D721Med (cell line): ENCODE data around the gene LIPT2.
A peak's percentile ranks its signal among the peaks of the same experiment; 100 is the strongest.

ENCODE experiments used
- DNase-seq: peaks from one replicate; pipeline ENCODE4 v3.0.0; 2011; ENCODE audit warnings: low spot score; ENCODE audit not compliant: insufficient read length
- FAIRE-seq: peaks from 2 replicates; lab custom pipeline; 2011; peaks lifted over from hg19 to GRCh38; lab: Jason Lieb, UNC
- TF ChIP-seq, protein P1 (sequence below): IDR thresholded peaks from 2 replicates; pipeline ENCODE4 v1.5.1; 2012; ENCODE audit warnings: mild to moderate bottlenecking, control low read depth; ENCODE audit not compliant: insufficient read depth; ENCODE audit errors: missing control alignments

Gene LIPT2

DNA sequence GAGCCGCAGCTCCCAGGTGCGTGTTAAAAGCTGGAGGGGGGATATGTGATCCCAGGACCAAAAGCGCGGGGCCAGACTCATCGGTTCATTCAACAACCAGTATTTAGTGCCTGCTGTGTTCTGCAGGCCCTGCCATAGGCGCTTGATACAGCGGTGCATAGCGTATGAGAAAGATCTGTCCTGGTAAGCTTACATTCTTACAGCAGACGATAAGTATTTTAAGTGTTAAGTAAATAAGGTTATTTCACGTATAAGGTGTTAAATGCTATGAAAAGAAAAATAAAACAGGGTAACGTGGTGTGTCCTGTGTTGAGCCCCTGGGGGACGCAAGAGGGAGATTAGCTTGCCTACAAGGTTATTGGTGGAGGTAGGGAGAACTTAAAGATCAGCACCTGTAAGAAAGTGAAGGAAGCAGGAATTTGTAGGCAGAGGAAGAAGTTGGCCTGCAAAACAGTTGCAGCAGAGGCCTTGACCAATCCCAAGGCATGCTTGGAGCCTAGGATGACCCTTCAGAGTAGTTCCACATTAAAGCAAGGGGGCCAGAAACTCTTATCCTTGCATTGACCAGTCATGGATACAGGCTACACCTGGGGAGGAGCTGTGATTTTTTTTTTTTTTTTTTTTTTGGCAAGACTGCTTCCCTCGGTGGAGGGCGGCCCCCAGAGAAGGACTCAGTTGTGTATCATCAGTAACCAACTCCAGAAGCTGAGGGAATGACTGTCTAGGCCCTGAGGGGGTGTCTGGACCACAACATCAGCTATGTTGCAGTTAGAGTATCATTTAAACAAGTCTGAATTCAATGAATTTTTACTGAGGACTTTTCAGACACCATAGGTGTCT lies 487 bp upstream of the LIPT2 start:
- FAIRE-seq (no peak), DNase-seq (no peak)
- TF ChIP-seq, protein P1, sequence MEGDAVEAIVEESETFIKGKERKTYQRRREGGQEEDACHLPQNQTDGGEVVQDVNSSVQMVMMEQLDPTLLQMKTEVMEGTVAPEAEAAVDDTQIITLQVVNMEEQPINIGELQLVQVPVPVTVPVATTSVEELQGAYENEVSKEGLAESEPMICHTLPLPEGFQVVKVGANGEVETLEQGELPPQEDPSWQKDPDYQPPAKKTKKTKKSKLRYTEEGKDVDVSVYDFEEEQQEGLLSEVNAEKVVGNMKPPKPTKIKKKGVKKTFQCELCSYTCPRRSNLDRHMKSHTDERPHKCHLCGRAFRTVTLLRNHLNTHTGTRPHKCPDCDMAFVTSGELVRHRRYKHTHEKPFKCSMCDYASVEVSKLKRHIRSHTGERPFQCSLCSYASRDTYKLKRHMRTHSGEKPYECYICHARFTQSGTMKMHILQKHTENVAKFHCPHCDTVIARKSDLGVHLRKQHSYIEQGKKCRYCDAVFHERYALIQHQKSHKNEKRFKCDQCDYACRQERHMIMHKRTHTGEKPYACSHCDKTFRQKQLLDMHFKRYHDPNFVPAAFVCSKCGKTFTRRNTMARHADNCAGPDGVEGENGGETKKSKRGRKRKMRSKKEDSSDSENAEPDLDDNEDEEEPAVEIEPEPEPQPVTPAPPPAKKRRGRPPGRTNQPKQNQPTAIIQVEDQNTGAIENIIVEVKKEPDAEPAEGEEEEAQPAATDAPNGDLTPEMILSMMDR: no peak

DNA sequence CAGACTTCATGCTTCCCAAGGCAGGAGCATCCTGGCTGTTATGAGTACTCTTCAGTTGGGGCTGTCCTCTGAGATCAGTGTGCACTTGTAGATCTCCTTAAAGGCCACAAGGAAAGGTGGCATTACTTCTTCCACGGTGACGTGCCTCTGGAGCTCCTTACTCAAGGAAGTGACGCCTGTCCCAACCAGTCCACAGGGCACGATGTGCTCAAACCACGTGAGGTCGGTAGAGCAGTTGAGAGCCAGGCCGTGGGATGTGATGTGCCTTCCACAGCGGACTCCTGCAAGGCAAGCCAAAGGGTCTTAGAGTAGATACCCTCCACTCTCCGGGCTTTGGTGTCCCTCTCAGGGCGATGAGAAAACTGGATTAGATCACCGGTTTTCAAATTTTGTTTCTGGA lies 1.4 kb downstream of the LIPT2 start:
- TF ChIP-seq, protein P1: no peak
- DNase-seq (no peak), FAIRE-seq (no peak)

DNA sequence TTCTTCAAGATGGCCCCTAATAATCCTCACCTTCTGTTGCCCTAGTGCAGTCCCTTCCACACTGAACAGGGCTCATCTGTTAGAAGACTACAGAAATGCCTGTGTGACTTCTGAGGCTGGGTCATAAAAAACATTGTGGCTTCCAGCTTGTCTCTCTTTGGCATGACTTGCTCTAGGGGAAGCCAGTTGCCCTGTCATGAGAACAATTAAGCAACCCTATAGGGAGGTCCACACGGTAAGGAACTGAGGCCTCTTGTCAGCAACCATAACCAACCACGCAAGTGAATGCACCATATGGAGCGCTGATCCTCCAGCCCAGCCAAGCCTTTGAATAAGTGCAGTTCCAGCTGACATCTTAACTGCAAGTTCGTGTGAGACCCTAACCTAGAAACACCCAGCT lies 2.6 kb downstream of the LIPT2 start:
- DNase-seq (no peak), FAIRE-seq (no peak)
- TF ChIP-seq, protein P1: no peak

DNA sequence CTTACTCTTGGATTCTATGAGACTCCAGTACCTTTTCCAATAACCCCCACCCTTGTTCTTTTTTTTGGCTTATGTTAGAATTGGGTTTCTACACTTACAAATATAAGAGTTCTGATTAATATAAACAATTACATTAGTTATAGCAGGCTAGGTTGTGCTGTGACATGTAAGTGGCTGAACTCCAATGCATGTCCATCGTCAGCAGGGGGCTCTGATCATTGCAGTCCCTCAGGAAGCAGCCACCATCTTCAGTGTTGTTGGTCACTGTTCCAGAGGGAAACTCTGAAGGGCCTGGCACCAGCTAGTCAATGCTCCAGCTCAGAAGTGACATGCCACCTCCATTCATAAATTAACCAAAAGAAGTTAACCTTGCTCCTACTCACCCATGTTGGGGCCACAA lies 5.6 kb downstream of the LIPT2 start:
- TF ChIP-seq, protein P1: peak; percentile 21
- FAIRE-seq: no peak
- DNase-seq: no peak

DNA sequence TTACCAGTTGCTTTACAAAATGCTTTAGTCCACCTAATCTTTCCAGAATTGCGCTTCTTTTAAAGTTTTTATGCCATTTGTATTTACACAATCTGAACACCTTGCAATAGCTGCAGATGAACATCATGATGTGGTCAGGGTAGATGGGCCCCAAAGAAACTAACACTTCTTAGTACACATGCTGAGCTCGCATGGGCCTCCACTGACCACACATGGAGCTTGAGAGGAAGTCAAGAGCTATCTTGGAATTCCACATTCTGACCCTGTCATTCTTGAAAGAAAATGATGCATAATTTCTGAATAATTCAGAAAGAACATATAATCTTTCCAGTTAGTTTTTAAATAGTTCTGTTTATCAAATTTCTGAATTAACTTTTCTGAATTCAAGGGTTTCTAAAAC lies 7.7 kb downstream of the LIPT2 start:
- TF ChIP-seq, protein P1: no peak
- FAIRE-seq: no peak
- no peak for DNase-seq

DNA sequence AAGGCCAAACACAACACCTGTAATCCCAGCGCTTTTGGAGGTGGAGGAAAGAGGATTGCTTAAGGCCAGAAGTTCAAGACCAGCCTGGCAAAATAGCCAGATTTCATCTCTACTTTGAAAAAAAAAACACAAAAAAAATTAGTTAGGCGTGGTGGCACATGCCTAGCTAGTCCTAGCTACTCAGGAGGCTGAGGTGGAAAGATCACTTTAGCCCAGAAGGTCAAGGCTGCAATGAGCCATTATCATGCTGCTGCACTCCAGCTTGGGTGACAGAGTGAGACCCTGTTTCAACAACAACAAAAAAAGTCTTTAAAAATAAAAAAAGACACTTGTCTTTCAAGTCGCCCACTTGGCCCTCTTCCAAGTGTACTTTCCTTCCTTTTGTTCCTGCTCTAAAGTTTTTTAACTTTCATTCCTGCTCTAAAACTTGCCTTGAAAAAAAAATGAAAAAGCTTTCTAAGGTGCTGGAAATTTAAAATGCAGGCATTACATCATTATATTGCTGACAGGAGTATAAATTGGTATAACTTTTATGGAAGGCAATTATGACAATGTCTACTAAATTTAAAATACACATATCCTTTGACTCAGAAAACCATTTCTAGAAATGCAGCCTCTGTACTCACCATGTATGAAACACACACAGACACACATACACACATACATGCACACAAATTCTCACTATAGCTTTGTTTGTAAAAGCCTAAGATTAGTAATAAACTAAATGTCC lies 12.7 kb downstream of the LIPT2 start:
- DNase-seq (no peak), FAIRE-seq (no peak)
- TF ChIP-seq, protein P1: no peak

DNA sequence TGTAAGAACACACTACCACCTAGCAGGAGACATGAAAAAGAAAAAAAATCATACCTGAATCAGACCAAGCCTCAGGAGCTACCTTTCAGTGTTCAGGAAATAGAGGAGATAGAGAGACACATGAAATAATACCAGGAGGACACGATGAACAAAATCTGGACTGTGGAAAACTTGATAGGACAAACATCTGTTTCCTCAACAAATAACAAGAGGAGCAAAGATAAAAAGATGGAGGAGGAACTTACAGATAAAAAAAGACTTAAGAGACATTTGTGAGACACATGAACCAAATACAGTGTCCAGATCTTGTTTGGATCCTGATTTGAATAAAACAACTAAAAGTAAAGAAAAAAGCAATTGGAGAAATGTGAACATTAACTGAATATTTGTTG lies 13.8 kb downstream of the LIPT2 start:
- no peak for DNase-seq
- TF ChIP-seq, protein P1: no peak
- FAIRE-seq: no peak
